ENCODE measurements around the gene FERMT3.

- TF ChIP-seq CTCF (IDR thresholded peaks at IDR 0.05) (no peak), POLR2A (IDR thresholded peaks at IDR 0.05) (no peak), POLR2AphosphoS5 (IDR thresholded peaks at IDR 0.05) (no peak)
Observed at GRCh38 chr11:64241241-64241490, 34.6 kb downstream of the FERMT3 start.
